HG03469 (cell line): Measurements from ENCODE around the gene RPTOR.
"Not testable (repeated sequence)": the region's sequence is repeated elsewhere in the genome, so short reads cannot be mapped to it uniquely, and the experiment has no call there.

Experiments used
- ATAC-seq: cut with Tn5 transposase; IDR thresholded peaks from one replicate; pipeline ENCODE4 v1.9.1; 2021; ENCODE audit warnings: mild to moderate bottlenecking, moderate library complexity, moderate number of reproducible peaks; ENCODE audit not compliant: unreplicated experiment

Gene RPTOR

GRCh38 chr17:80552523-80552922, 7.9 kb downstream of the RPTOR start:
- ATAC-seq = no peak

- ATAC-seq = no peak
Measured at GRCh38 chr17:80555266-80555665, 10.6 kb downstream of the RPTOR start.

- no peak for ATAC-seq
Measured at GRCh38 chr17:80558046-80558445, 13.4 kb downstream of the RPTOR start.

- ATAC-seq = no peak
Measured at GRCh38 chr17:80559825-80560251, 15.2 kb downstream of the RPTOR start.

GRCh38 chr17:80561541-80562114, 17.0 kb downstream of the RPTOR start:
- no peak for ATAC-seq

GRCh38 chr17:80564545-80564944, 19.9 kb downstream of the RPTOR start:
- no peak for ATAC-seq

GRCh38 chr17:80565343-80566053, 20.9 kb downstream of the RPTOR start:
- no peak for ATAC-seq

- no peak for ATAC-seq
Measured at GRCh38 chr17:80566054-80566400, 21.4 kb downstream of the RPTOR start.

GRCh38 chr17:80568246-80568645, 23.6 kb downstream of the RPTOR start:
- no peak for ATAC-seq

- ATAC-seq = no peak
Measured at GRCh38 chr17:80569924-80570323, 25.3 kb downstream of the RPTOR start.

GRCh38 chr17:80573701-80574100, 29.1 kb downstream of the RPTOR start:
- no peak for ATAC-seq

- ATAC-seq = no peak
Measured at GRCh38 chr17:80574496-80574895, 29.9 kb downstream of the RPTOR start.

GRCh38 chr17:80575057-80575875, 30.6 kb downstream of the RPTOR start:
- ATAC-seq = peak; percentile 52

GRCh38 chr17:80577876-80578570, 33.4 kb downstream of the RPTOR start:
- no peak for ATAC-seq

- not testable (repeated sequence) for ATAC-seq
Measured at GRCh38 chr17:80578668-80579388, 34.2 kb downstream of the RPTOR start.

GRCh38 chr17:80582165-80582564, 37.5 kb downstream of the RPTOR start:
- no peak for ATAC-seq

GRCh38 chr17:80584176-80584905, 39.7 kb downstream of the RPTOR start:
- ATAC-seq = no peak

GRCh38 chr17:80585890-80586845, 41.5 kb downstream of the RPTOR start:
- ATAC-seq = no peak

GRCh38 chr17:80586846-80587228, 42.2 kb downstream of the RPTOR start:
- no peak for ATAC-seq
